Measurements from ENCODE around the gene OAS2.

Gene OAS2

GRCh38 chr12:113055594-113056380 lies 77.5 kb downstream of the OAS2 start:
- DNase-seq (ENCODE audit: low read depth), result no peak
- H3K4me3 ChIP-seq (ENCODE audit: low read depth, low read length), result no peak overlapping the region
- no peak for TF ChIP-seq CTCF (IDR thresholded peaks at IDR 0.05; ENCODE audit: insufficient read depth, low read depth, low read length, missing control alignments)

- H3K4me3 ChIP-seq (ENCODE audit: low read depth, low read length), result no peak overlapping the region
- TF ChIP-seq CTCF (IDR thresholded peaks at IDR 0.05; ENCODE audit: insufficient read depth, low read depth, low read length, missing control alignments), result no peak
- no peak for DNase-seq (ENCODE audit: low read depth)
Measured at GRCh38 chr12:113056381-113056630, 78.0 kb downstream of the OAS2 start.

GRCh38 chr12:113056631-113057488 lies 78.5 kb downstream of the OAS2 start, which contains the start of gene DTX1:
Gene DTX1, plus strand, starts transcription at chr12:113056730. Its CDS starts 1,463 bp downstream, at chr12:113058193.
- DNase-seq (ENCODE audit: low read depth), result no peak
- no peak within 1 kb of the TSS; the same call in 1 of the 2 replicates for H3K4me3 ChIP-seq (ENCODE audit: low read depth, low read length)

GRCh38 chr12:113057565-113058485 lies 79.5 kb downstream of the OAS2 start:
- H3K4me3 ChIP-seq (ENCODE audit: low read depth, low read length), result no peak overlapping the region
- TF ChIP-seq CTCF (IDR thresholded peaks at IDR 0.05; ENCODE audit: insufficient read depth, low read depth, low read length, missing control alignments), result no peak
- DNase-seq (ENCODE audit: low read depth), result no peak

More at GRCh38 chr12:113056631-113057488, 78.5 kb downstream of the OAS2 start, which contains the start of gene DTX1:
- TF ChIP-seq CTCF (IDR thresholded peaks at IDR 0.05; ENCODE audit: insufficient read depth, low read depth, low read length, missing control alignments), result no peak

GRCh38 chr12:113058553-113058952 lies 80.2 kb downstream of the OAS2 start:
- no peak overlapping the region for H3K4me3 ChIP-seq (ENCODE audit: low read depth, low read length)
- no peak for TF ChIP-seq CTCF (IDR thresholded peaks at IDR 0.05; ENCODE audit: insufficient read depth, low read depth, low read length, missing control alignments)
- DNase-seq (ENCODE audit: low read depth), result no peak

GRCh38 chr12:113059071-113059595 lies 80.8 kb downstream of the OAS2 start:
- no peak for TF ChIP-seq CTCF (IDR thresholded peaks at IDR 0.05; ENCODE audit: insufficient read depth, low read depth, low read length, missing control alignments)
- DNase-seq (ENCODE audit: low read depth), result no peak
- no peak overlapping the region for H3K4me3 ChIP-seq (ENCODE audit: low read depth, low read length)

Data from GM12865 (cell line).